Measurements from ENCODE around the gene SMS.

- no peak for TF ChIP-seq POLR2A (IDR thresholded peaks at IDR 0.05; ENCODE audit: low read depth, low read length)
- no peak for TF ChIP-seq POLR2AphosphoS5 (IDR thresholded peaks at IDR 0.05; ENCODE audit: low read depth, low read length)
Observed at GRCh38 chrX:21960569-21961541, 20.3 kb downstream of the SMS start.

Data from GM12892 (cell line).